Ureter (tissue), 1 donor: ENCODE data around the gene CEND1. TPM values are rescaled to one million over a fixed set of nuclear protein-coding genes. Genes with fewer than 3 reads are reported as not detected.
A peak's percentile ranks its signal among the peaks of the same experiment; 100 is the strongest.

Source experiments
- DNase-seq: peaks from one replicate; pipeline ENCODE4 v3.0.0-alpha.2; 2020; ENCODE audit warnings: low spot score
- total RNA-seq: library from RNA; stranded (reverse); gene quantifications from one replicate; pipeline ENCODE4 v1.2.4, GENCODE V29; 2023
- donor health status: DM: yes; HTN: yes; CAD: no.

Gene CEND1
- total RNA-seq, 1 donor from 2014 or later, result 0.23 TPM

DNA sequence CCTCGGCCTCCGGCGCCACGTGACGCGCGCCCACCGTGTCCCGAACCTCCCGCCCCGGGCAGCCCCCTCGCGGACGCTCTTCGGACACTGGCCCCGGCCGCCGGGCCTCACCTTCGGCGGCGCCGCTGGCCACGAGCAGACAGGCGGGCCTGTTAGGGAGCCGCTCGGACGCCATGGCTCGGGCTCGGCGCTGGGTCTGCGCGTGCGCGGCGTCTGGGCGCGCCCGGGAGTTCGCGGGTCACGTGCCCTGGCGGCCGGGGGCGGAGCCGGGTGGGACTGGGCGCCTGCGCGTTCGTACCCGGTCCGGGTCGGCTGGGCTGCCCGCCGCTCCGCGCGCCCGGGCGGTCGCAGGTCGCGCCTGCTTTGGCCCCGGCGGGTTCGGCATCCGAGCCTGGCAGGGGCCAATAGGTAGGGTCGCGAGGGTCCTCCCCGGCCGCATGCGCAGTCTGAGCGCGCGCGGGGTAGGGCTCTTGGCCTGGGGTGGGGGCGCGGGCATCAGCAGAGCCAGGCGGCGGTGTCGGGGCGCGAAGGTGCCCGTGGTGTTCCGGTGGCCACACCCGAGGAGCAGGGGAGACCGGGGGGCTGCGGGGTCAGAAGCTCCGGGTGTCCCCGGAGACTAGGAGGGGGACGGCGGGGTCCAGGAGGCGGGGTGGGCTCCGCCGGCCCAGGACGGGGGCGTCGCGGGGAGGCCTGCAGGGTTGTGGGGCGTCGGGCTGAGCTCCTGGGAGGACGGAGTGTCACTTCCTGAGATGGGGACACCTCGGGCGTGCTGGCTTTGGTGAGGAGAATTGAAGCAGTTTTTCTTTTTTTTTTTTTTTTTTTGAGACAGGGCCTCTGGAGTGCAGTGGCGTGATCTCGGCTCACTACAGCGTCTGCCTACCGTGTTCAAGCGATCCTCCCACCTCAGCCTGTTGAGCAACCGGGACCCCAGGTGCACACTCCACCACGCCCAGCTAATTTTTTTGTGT lies 12.3 kb downstream of the CEND1 start, which contains the start of gene GATD1:
GATD1 (minus strand) TSS at position 200 of the 968 bp plus-strand sequence; CDS start at position 175, 25 bp downstream.
- DNase-seq, result peak; percentile 93

DNA sequence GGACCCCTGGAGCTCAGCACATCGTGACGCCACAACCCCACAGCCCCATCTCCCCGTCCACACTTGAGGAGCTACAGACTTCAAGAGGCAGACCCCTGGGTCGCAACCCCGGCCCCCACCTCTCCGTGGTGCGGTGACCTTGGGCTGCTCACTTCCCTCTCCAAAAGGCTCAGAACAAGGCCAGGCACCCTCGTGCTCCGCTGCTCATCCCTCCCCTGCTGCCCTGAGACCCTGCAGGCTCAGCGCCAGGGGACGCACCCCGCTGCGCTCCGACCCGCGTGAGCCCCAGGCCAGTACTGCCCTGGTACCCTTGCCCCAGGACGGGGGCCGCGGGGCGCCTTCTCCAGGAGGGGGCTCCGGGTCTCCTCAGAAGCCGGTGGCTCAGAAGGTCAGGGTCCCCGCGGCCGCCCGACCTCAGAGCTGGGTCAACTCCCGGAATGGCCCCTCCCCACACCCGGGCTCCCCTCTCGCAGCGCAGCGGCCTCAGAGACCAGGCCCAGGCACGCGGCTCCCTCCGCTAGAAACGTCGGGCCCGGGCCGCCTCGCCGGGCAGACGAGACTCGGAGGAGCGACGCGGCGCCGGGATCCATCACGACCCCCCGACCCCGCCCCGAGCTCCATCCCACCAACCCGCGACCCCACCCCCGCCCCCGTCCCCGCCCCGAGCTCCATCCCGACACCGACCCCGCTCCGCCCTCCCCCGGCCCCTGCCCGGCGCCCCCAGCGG lies 13.2 kb downstream of the CEND1 start:
- DNase-seq, result no peak

GRCh38 chr11:776263-776560 lies 13.7 kb downstream of the CEND1 start:
- no peak for DNase-seq

GRCh38 chr11:774873-775592 lies 14.9 kb downstream of the CEND1 start:
- DNase-seq, result no peak

DNA sequence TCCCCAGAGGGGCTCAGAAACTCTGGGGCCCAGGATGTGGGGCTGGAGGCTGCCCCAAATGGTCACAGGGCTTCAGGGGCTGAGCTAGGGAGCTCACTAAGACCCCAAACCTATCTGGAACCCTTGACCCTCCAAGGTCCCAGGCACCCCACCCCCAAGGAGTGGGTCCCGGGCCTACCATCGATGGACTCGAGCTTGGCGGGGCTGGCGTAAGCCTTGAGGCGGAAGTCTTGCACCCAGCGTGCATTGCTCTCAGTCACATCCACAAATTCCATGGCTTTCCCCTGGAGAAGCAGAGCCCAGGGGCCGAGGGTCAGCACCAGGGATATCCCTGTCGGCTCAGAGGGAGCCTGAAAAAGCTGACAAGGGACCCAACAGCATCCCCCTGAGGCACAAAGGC lies 16.1 kb downstream of the CEND1 start:
- DNase-seq, result no peak

DNA sequence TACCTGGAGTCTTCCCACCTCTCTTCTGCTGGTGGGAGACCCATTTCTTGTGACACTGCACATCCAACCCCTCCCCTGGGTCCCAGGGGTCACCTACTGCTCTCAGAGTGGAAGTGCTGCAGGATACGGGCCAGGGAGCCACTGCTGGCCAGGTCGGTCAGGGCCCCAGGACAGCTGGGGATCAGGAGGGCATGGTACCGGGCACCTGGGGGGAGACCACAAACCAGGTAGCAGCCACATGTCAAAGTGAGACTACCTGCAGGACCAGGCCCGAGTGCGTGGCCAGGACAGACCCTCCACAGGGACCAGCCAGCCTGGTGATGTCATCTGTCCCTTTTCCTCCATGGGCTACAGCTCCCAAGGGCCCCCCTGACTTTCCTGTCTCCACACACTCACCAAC lies 16.5 kb downstream of the CEND1 start:
- DNase-seq, result no peak

DNA sequence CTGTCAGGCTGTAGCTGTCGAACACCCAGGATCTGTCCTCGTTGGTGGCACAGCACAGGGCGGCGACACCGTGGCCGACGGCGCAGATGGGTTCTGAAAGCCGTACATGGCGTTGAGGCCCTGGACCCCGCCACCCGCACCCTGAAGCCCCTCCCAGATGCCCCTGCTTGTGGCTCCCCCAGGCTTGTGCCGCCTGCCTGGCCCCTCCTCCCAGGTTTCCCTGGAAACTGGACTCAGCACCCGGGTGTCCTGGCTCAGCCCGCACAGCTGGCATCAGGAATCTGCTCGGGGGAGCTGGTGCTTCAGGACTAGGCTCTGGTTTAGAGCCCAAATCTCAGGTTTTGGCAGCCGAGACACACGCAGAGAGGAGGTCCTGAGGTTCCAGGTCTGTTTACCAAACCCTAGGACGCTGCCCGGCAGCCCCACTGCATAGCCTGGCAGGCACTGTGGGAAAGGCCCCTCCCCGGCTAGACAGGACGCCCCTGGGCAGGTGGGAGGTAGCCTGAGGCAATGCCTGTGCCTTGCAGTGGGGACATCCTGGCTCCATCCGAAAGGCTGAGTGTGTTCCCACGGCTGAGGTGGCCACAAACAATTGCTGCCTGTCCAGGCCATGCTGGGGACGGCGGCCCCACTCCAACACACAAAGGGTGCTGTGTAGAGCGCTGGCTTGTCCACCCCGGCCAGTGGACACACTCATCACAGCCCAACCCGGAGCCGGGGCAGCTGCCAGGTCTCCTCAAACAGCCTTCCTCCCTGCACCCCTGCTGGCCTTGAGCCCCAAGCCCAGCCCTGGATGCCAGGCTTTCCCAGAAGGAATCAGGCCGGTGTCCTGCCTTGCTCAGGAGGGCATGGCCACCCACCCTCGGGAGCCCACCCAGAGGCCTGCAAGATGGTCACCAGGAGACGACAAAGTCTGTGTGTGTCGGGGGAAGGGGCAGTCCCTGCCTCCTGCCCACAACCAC lies 17.2 kb downstream of the CEND1 start:
- DNase-seq, result no peak

- DNase-seq, result no peak
Observed at GRCh38 chr11:771617-772204, 18.2 kb downstream of the CEND1 start.

GRCh38 chr11:770642-771616 lies 19.0 kb downstream of the CEND1 start:
- no peak for DNase-seq

DNA sequence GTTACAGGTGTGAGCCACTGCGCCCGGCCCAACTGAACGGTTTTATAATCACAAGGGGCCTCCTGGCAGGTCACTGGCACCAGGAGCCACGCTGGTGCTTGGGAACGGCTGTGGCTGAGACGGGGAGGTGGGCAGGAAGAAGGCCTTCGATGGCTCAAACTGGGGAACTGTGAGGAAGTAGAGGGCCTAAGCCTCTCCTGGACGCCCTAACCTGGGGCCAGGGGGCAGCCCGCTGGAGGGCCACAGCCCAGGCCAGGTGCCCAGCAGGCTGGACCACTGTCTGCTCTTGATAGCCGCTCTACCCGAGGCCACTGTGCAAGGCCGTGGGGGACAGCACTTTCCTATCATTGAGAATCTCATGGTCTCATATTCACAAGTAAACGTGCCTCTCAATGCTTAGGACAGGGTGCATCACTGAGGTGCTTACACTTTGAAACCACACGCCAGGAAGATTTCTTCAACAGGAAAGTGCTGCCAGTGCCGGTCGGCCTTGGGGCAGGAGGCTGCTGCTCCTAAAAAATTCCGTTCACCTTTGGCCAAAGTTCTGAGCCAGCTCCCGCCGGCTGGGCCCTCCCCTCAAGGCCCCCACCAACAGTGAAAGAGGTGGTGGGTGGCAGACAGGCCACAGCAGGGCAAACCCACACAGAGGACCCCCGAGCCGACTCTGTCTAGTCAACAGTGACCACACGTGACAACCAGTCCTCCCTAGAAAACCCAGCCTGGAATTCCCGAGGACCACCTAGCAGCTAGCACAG lies 19.8 kb downstream of the CEND1 start:
- no peak for DNase-seq

GRCh38 chr11:767238-767637 lies 22.7 kb downstream of the CEND1 start:
- no peak for DNase-seq

DNA sequence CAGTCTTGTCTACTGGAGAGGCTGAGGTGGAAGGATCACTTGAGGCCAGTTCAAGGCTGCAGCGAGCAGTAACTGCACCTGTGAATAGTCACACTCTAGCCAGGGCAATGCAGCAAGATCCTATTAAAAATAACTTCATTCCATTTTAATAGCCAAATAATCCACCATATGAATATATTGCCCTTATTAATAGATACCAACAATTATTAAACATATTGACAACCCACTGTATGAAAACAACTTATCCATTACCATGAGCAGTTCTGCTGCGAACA lies 23.0 kb downstream of the CEND1 start:
- no peak for DNase-seq

GRCh38 chr11:766106-766935 lies 23.6 kb downstream of the CEND1 start:
- no peak for DNase-seq

- DNase-seq, result no peak
Observed at GRCh38 chr11:765802-766091, 24.1 kb downstream of the CEND1 start.

- DNase-seq, result peak; percentile 57
Observed at GRCh38 chr11:765025-765801, 24.7 kb downstream of the CEND1 start.

GRCh38 chr11:764322-765024 lies 25.4 kb downstream of the CEND1 start:
- DNase-seq, result no peak
